Measurements from ENCODE around the gene ZNF780A. TPM values are rescaled to one million over a fixed set of nuclear protein-coding genes. Genes with fewer than 3 reads are reported as not detected.

Gene ZNF780A
- 7.4 and 8.4 TPM in 2 replicates for polyA plus RNA-seq
- polyA minus RNA-seq, result 42.9 and 56.5 TPM in 2 replicates

GRCh38 chr19:40090241-40091204 is at the start of gene ZNF780A:
TSS of gene ZNF780A (minus strand) at chr19:40090943. CDS start at chr19:40084753, 6,190 bp downstream.
- TF ChIP-seq SMC3 (conservative IDR thresholded peaks at IDR 0.05; ENCODE audit: poor library complexity) (peak; percentile 17), POLR2AphosphoS5 (IDR thresholded peaks at IDR 0.05) (peak; percentile 73), MXI1 (conservative IDR thresholded peaks at IDR 0.05; ENCODE audit: poor library complexity, severe bottlenecking) (peak; percentile 70), CTCF (IDR thresholded peaks at IDR 0.05; ENCODE audit: poor library complexity, severe bottlenecking) (no peak), TAF1 (IDR thresholded peaks at IDR 0.05; ENCODE audit: low read depth) (peak; percentile 37), REST (IDR thresholded peaks at IDR 0.05; ENCODE audit: borderline replicate concordance) (no peak), EP300 (conservative IDR thresholded peaks at IDR 0.05; ENCODE audit: poor library complexity, severe bottlenecking) (peak; percentile 38), RAD21 (conservative IDR thresholded peaks at IDR 0.05) (no peak), EZH2 (IDR thresholded peaks at IDR 0.05; ENCODE audit: borderline replicate concordance, insufficient read depth, low read length, poor library complexity, severe bottlenecking) (no peak)
- H3K27ac ChIP-seq (ENCODE audit: low read length), result peak within 1 kb of the TSS; percentile 89

GRCh38 chr19:40139533-40140287 is 49.0 kb upstream of the ZNF780A start:
- H4K20me1 ChIP-seq (ENCODE audit: insufficient read depth), result no peaks in the 10 kb centered on the region
- no peaks in the 10 kb centered on the region for H3K9me3 ChIP-seq (ENCODE audit: low read length)
- H3K4me2 ChIP-seq (ENCODE audit: low read length), result no peak overlapping the region
- no peaks in the 10 kb centered on the region for H3F3A ChIP-seq (ENCODE audit: insufficient read depth, low read length, poor library complexity, severe bottlenecking)
- TF ChIP-seq SMC3 (conservative IDR thresholded peaks at IDR 0.05; ENCODE audit: poor library complexity), result peak; percentile 88
- TF ChIP-seq TAF1 (IDR thresholded peaks at IDR 0.05; ENCODE audit: low read depth), result no peak
- no peak for TF ChIP-seq REST (IDR thresholded peaks at IDR 0.05; ENCODE audit: borderline replicate concordance)
- no peak for TF ChIP-seq MXI1 (conservative IDR thresholded peaks at IDR 0.05; ENCODE audit: poor library complexity, severe bottlenecking)
- TF ChIP-seq RAD21 (conservative IDR thresholded peaks at IDR 0.05), result peak; percentile 95
- peak; percentile 92 for TF ChIP-seq CTCF (IDR thresholded peaks at IDR 0.05; ENCODE audit: poor library complexity, severe bottlenecking)
- no peaks in the 10 kb centered on the region for H3K27me3 ChIP-seq (ENCODE audit: insufficient read depth, low read depth, low read length)
- no peak overlapping the region for H2AFZ ChIP-seq (ENCODE audit: low read depth, low read length)
- no peak overlapping the region for H3K4me3 ChIP-seq (ENCODE audit: low read length)
- H3K27ac ChIP-seq (ENCODE audit: low read length), result no peak overlapping the region
- no peaks in the 10 kb centered on the region for H3K9me2 ChIP-seq (ENCODE audit: insufficient read depth, low read length)
- no peaks in the 10 kb centered on the region for H3K79me2 ChIP-seq (replicated peaks; ENCODE audit: insufficient read depth, low read length)
- H3K9ac ChIP-seq (ENCODE audit: low read length), result no peak overlapping the region
- no peaks in the 10 kb centered on the region for H3K36me3 ChIP-seq (ENCODE audit: insufficient read depth, low read length)

More at GRCh38 chr19:40090241-40091204, at the start of gene ZNF780A:
- Histone ChIP-seq H3K4me2 (ENCODE audit: low read length) (peak within 1 kb of the TSS; percentile 97), H3K9me3 (ENCODE audit: low read length) (no peaks in the 10 kb centered on the region), H3K9me2 (ENCODE audit: insufficient read depth, low read length) (no peaks in the 10 kb centered on the region), H3F3A (ENCODE audit: insufficient read depth, low read length, poor library complexity, severe bottlenecking) (no peaks in the 10 kb centered on the region), H3K79me2 (replicated peaks; ENCODE audit: insufficient read depth, low read length) (peaks cover 38% of the 10 kb centered on the region), H3K36me3 (ENCODE audit: insufficient read depth, low read length) (no peaks in the 10 kb centered on the region), H4K20me1 (ENCODE audit: insufficient read depth) (no peaks in the 10 kb centered on the region), H3K4me3 (ENCODE audit: low read length) (peak within 1 kb of the TSS; percentile 84), H3K9ac (ENCODE audit: low read length) (peak within 1 kb of the TSS; percentile 87), H3K27me3 (ENCODE audit: insufficient read depth, low read depth, low read length) (no peaks in the 10 kb centered on the region), H2AFZ (ENCODE audit: low read depth, low read length) (peak within 1 kb of the TSS; percentile 94)

All from neural cell (in vitro differentiated cells).